Forelimb muscle (tissue), 1 donor: ENCODE data around the gene HEXD. TPM values are rescaled to one million over a fixed set of nuclear protein-coding genes. Genes with fewer than 3 reads are reported as not detected.
"Not testable (repeated sequence)": the region's sequence is repeated elsewhere in the genome, so short reads cannot be mapped to it uniquely, and the experiment has no call there.

Experiments used
- DNase-seq: peaks from one replicate; pipeline ENCODE4 v3.0.0-alpha.2; 2013; ENCODE audit warnings: low read depth
- polyA plus RNA-seq: library from polyadenylated mRNA; unstranded; fragments of 120-200 nt; gene quantifications from one replicate; pipeline ENCODE4 v1.2.1, GENCODE V29; 2013; ENCODE audit not compliant: insufficient read length

Gene HEXD
- polyA plus RNA-seq, 1 donor: 19.6 TPM

DNA sequence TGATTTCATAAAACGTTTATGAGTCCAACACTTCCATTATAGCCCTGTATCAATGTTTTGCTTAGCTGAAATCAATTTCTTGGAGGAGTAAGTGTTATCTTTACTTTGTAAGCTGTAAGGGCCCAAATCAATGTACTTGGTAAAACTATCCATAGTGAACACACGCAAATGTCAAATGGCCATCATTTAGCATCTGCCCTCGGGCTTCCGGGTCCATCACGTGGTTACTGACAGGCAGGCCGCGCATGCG, 39.7 kb downstream of the HEXD start:
- peak; percentile 87 for DNase-seq

DNA sequence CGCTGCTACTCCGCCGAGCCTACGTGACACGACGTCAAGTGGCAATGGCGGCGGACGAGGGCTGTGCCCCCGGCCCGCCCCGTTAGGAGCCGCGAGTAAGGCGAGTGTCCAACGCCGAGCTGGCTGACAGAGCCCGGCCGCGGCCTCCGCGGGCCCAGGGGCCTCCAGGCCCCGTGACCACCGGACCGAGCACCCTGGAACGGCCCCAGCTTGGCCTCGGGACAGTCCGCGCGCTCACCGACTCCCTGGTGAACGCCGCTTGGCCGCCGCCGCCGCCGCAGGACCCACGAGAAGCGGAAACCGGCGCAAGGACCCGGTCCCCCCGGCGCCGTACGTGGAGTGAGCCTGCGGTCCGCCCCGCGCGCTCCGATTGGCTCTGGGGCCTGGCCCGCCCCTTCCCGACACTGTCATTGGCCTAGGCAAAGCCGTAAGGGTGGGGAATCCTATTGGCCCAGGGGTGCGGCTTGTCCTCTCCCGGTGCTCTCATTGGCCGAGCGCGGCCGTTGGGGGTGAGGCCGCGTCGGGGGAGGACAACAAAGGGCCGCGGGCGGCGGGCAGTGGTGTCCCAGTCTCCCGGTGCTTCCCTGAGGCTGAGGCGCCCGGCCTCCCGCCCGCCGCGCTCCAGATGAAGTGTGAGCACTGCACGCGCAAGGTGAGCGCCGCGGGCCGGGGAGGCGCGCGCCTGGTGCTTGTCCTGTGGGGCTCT, 40.2 kb downstream of the HEXD start, which contains the start of gene NARF:
TSS of gene NARF (plus strand) at position 563 of the 706 bp plus-strand sequence. CDS start at position 626, 63 bp downstream.
- DNase-seq: peak; percentile 89

DNA sequence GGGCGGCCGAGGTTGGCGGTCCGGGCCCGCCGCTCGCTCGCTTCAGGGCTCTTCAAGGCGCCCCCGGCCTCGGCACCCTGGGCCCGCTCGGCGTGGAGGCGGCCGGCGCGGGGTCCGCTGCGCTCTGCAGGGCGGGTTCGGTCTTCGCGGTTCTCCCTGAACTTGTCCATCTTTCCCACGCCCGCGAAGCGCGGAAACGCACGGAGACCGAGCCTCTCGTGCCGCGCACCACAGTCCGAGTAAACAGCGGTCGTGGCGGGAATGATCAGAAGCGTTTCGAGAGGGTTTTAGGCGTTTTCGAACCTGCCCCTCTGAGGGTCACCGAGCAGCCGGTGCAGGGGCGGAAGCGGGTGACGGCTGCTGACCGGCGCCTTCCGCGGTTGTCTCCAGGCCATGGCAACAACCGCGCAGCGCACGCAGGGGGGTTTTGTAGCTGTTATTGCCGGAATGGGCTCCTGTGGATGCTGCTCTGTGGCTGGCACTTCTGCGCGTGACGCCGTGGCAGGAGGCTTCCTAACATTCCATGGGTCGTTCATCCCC, 40.8 kb downstream of the HEXD start:
- DNase-seq: no peak

DNA sequence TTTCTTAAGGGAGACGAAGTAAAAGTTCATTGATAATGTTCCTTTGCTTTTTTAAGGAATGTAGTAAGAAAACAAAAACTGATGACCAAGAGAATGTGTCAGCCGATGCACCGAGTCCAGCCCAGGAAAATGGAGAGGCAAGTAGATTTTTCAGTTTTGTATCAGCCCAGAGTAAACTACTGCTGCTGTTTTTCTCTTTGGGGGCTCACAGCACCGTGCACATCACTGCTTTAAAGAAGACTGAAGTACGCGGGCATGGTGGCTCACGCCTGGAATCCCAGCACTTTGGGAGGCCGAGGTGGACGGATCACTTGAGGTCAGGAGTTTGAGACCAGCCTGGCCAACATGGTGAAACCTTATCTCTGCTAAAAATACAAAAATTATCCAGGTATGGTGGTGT, 41.8 kb downstream of the HEXD start:
- not testable (repeated sequence) for DNase-seq

DNA sequence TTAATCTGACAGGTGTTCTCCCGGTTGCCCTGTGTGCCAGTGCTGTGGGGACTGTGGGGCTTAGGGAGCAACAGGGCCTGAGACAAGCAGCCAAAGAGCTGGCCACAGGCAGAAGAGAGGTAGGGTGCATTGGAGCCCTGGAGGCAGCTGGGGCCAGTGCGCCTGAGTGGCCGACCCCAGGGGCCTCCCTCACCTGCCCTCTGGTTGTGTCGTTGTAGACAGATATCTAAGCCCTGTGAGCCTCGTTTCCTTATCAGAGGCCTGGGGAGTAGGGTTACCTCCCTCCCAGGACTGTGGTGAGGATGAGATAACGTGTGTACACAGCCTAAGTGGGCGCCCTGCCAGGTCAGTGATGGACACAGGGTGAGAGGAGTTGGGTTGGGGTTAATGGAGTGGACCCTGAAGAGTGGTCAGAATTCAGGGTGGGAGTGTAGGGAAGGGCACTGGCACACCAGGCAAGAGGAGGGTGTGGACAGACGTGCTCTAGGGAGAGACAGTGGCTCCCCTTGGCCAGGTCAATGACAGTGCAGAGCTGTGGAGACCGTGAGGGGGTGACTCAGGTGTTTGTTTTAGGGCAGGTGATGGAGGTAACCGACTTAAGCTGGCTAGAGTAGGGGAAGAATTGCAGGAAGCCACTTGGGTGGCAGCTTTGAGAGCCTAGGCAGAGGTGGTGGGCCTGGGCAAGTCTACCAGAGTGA, 43.8 kb downstream of the HEXD start:
- DNase-seq: no peak

DNA sequence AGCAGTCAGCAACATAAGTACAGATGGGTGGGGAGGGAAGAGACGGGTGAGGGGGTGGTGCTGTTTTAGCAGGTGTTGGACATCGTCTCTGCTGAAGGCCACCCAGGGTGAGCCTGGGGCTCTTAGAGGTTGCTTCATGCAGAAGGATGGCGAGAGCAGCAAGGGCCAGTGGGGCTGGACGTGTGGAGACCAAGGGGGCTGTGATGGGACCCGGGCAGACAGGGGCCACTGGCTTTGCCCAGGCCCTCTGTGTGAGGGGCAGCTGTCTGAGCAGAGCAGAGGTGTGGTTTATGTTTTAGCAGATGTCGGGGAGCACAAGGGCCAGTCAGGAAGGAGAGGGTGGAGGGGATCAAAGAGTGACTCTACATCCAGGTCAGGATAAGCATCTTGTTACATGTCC, 45.2 kb downstream of the HEXD start:
- DNase-seq: no peak

DNA sequence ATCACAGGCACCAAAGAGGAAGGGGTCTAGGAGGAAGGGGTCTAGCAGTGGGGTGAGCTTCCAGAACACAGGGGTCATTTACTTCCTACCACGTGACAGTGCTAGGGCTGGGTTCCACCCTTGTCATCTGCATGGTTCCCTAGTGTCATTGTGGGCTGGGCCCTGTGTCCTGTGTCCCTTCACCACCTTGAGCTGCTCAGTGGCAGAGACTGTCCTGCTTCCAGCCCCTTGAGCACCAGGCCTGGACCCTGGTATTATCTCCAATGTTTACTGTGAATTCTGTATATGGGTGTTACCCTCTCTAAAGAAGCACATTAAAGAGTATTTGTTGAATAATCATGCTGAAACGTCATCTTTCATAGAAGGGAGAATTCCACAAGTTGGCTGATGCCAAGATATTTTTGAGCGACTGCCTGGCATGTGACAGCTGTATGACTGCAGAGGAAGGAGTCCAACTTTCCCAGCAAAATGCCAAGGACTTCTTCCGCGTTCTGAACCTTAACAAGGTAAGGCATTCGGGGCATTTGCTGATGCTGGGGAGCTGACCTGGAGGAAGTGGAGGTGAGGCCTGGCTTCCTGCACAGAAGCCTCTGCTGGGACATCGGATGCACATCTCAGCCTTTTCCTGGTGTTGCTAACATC, 45.9 kb downstream of the HEXD start:
- DNase-seq: no peak

DNA sequence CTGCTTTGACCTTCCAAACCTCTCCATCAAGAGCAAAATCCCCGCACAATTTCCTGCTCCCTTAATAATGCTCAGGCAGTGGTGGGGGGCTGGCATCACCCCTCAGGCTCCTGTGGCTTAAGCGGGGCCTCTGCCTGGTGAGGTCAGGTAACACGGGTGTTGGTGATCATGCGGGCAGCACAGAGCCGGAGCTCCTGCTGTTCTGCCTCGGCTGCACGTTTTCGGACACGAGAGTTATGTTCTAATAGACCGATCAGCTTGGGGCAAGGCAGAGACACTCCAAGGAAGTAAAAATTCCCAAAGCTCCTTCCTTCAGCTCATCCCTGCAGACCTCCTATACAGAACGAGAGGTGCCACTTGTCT, 46.4 kb downstream of the HEXD start:
- no peak for DNase-seq

DNA sequence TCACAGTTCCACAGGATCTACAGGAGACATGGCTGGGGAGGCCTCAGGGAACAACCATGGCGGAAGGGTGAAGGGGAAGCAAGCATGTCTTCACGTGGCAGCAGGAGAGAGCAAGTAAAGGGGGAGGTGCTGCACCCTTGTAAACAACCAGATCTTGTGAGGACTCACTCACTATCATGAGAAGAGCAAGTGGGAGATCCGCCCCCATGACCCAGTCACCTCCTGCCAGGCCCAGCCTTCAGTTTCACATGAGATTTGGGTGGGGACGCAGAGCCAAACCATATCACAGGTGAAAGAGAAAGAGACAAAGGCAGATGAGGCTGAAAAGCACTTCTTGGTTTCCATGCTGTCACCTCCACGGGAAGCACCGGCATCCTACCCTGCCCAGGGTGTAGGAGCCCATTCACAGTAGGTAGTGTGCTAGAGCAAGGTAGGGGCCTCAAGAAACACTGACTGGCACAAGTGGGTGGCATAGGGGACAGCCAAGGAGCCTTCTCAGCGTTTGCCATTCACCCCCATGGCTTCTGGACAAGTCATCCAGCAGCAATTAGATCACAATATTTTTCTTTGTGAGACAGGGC, 47.0 kb downstream of the HEXD start:
- no peak for DNase-seq

DNA sequence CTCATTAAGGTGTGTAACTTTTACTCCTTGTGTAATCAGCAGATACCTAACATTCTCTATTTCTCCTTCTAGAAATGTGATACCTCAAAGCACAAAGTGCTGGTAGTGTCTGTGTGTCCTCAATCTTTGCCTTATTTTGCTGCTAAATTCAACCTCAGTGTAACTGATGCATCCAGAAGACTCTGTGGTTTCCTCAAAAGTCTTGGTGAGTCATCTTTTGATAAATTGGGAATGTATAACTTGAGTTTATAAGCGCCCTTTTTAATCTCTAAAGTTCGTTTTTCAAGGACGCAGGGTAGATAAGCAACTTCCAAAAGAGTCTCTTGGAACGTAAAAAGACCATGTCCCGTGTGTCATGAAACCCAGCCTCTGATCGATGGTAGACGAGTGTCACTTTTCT, 50.5 kb downstream of the HEXD start:
- DNase-seq: no peak

DNA sequence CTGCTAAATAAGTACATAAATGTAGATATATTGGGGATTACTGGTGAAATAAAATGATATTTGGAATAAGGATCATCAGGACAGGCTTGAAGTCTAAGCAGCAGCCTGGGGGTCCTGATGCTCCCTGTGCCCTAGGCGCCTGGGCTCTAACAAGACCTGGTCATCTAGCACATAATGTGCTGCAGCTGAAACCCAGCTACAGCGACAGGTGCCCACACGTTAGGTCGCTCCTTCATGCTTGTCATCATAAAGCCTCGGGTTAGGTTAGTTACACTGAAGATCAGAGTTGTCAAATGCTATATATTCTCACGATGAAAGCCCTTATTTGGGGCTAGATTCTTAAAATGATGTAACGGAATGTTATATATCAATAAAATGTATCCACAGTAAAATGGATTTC, 51.9 kb downstream of the HEXD start:
- no peak for DNase-seq

DNA sequence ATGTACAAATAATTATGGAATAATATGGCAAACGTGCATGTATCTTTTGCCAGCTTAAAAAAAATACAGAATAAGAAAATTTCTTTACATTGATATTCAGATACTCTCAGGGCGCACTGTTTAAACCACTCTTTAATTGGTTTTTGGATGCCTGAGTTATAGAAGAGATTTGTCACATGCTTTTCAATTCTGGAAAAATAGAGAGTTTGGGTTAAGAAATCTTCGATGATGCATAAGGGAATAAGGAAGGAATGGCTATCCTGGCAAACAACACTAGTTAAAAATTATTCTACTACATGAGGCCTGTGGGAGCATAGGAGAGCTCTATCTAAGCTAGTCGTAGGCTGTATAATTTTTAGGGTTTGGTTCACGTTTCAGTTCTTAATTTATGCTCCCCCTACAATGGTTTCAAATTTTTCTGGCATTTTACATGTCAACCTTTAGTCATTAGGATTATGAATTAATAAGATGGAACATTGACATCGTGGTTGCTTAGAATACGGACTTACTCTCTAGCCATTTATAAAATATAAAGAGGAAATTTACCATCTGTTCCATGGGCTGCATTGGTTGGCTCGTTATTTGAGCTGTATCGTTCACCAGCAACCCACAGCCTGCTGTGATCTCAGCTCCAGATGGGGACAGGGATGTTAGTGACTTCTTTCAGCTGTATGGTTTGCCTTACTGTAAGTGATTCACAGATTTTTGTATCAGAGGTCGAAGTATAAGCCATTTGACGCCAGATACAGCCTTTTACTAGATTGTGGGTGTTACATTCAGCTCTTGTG, 56.3 kb downstream of the HEXD start:
- DNase-seq: no peak

DNA sequence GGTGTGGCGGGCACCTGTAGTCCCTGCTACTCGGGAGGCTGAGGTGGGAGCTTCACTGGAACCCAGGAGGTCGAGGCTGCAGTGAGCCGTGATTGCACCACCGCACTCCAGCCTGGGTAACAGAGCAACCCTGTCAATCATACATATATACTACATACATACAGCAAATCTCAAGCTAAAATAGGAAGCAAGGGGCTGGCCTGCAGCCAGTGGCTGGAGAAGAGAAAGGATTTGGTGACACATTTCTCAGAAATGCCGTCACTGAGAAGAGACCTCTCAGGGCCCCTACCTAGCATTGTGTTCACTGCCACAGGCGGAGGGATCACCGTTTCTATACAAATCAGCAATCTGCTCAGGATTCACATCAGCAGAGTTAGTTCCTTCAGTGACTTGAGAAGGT, 57.3 kb downstream of the HEXD start:
- no peak for DNase-seq

DNA sequence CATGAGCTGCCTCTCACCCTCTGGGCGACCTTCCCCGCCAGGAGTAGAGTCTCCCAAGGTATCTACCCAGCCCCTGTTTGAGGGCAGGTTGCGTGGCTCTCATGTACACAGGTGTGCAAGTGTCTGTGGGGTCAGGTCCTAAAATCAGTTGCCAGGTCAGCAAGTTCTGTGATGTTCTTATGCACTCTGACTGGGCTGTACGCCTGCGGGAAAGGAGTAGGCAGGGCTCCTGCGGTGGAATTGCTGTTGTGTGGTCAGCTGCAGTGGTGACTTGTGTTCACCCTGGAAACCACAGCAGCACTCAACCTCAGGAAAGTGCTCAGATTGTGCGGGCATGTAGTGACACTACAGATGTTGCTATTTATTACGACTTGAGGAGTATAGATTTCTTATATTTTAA, 59.8 kb downstream of the HEXD start:
- DNase-seq: no peak

DNA sequence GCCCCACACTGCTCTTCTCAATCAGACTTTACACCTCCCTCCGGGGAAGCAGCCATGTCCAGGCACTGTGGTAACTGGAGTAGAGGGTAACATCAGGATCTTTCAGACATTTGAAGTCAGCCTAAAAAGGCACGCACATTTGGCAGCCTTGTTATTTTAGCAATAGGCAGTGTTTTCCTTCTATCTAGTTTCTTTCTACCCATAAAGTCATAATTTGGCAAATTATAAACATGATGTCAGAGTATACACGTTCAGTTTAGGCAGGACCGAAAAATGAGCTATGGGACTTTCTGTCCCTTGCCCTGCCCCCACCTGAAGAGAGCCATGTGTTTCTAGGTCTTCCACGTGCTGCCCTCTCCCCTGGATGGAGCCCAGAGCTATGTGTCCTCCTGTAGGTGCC, 61.5 kb downstream of the HEXD start:
- DNase-seq: no peak

DNA sequence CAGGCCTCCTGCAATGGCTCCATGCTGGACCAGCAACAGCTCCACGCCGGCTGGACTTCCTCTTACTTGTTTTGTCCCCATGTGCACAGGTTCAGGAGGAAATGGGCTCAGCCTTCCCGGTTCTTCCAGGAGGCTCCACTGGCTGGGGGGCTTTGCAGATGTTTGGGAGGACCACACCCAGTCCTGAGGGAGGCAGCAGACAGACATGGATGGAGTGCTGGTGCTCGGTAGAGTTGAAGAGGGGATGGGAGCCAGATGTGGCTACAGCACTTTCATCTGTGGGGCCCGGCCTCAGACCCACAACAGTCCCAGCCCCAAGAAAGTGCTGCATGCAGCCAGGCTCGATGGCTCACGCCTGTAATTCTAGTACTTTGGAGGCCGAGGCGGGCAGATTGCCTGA, 62.2 kb downstream of the HEXD start:
- DNase-seq: no peak

DNA sequence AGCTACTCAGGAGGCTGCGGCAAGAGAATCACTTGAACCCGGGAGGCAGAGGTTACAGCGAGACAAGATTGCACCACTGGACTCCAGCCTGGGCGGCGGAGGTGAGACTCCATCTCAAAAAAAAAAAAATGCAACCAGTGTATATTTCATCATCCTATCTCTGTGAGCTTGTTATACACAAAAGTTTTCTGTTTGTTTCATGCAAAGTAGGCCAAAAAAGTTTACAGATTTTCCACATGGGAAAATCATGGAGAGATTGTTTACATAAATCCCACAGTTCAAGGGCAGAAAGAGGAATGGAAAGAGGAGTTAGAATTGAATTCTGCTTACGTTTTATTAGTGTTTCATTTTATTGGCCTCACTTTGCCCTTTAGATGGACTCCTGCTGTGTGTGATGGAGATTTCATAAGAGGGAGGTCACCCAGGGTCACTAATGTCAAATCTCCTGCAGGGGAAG, 65.1 kb downstream of the HEXD start:
- DNase-seq: no peak

DNA sequence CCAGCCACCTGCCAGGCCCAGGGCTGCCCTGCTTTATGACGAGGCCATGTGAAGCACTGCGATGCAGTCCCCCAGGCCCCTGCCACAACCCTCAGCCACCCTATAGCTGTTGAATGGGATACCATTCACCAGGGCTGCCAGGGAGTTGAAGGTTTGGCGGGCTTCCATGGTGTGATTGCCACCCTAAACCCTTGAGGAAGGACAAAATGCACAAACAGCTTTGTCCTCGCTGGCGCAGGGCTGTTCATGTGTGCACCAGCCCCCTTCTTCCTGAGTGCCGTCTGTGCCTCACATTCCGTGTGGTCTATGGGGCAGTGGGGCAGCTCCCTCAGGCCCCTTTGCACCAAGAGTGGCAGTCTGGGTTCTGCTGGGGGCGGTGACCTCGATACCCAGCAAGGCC, 65.7 kb downstream of the HEXD start:
- DNase-seq: no peak

DNA sequence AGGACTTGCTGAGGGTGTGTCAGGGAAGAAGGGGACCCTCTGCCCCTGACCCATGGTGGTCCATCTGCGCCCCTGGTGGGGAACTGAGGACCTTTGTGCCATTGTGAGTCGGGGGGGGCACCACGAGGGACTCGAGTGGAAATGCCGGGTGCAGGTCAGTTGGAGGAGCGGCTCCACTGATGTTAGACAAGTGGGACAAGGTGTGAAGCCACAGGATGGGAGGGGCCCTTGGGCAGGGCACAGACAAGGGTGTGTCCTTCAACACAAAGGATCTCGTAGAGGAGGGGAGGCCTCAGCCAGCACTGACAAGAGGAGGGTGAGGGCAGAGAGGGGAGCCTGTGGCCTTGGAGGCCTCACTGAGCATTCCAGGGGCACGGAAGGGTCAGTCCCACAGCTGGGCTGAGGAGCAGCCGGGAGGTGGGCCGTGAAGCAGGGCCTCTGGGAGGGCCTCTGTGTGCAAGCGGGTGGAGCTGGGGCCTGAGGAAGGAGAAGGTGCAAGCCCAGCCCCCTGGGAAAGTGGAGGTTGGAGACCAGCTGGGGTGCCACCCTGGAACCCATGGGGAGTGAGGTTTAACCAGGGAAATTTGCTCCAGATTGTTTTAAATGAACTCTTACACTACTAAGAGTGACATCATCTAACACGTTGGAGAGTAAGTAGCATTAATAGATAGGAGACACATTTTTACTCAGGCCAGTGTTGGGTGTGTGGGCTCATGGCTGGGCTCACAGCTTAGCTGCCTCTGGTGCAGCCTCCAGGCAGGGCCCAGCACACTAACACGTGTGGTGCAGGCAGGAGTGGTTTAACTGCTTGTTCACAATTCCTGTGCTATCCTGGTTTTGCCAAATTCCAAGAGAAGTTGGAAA, 68.3 kb downstream of the HEXD start:
- DNase-seq: no peak

DNA sequence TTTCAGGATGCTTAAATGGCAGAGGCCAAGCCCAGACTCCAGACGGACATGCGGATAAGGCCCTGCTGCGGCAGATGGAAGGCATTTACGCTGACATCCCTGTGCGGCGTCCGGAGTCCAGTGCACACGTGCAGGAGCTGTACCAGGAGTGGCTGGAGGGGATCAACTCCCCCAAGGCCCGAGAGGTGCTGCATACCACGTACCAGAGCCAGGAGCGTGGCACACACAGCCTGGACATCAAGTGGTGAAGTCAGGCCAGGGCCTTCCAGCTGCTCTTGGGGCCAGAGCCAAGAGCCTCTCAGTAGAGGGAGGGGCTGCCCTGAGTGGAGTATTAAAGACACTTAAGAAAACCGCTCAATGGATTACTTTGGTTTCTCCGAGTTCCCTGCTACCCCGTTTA, 69.8 kb downstream of the HEXD start:
- DNase-seq: no peak

DNA sequence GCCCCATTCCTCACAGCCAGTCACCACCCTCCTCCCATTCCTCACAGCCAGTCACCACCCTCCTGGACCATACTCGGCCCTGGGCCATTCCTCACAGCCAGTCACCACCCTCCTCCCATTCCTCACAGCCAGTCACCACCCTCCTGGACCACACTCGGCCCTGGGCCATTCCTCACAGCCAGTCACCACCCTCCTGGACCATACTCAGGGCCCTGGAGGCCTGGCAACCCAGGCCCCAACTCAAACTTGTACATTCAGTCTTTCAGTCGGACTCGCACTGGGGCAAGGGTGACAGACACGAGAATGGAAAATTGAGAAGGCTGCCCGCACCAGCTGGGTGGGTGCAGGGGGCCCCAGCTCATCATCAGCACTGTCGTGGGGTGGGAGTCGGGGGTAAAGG, 71.0 kb downstream of the HEXD start:
- no peak for DNase-seq
